ENCODE results near the gene HOXB3.
"Not testable (repeated sequence)": the region's sequence is repeated elsewhere in the genome, so short reads cannot be mapped to it uniquely, and the experiment has no call there.

Gene HOXB3

DNA sequence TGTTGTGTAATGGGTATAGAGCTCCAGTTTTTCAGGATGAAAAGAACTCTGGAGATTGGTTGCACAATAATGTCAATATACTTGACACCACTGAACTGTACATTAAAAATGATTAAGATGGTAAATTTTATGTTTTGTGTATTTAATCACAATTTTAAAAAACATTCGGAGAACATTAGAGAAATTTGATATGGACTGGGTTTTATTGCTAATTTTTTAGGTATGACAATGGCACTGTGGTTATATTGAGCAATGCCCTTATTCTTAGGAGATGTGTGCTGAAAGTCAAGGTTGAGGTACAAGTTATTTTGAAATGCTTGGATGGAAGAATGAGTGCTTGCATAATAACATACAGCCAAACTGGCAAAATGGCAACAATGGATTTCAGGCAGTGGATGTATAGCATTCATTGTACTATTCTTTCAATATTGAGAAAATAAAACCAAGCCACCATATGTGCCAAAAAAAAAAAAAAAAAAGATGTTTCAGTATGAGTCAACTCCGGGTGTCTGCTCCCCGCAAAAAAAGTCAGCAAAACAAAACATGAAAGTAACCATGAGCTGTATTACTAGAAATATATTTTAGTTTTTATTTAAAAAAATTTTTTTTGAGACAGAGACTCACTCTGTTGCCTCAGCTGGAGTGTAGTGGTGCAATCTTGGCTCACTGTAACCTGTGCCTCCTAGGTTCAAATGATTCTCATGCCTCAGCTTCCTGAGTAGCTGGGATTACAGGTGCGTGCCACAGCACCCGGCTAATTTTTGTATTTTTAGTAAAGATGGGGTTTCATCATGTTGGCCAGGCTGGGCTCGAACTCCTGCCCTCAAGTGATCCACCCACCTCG, 79.1 kb downstream of the HOXB3 start:
- DNase-seq (ENCODE audit: insufficient read length, low spot score) (no peak), FAIRE-seq (no peak)

DNA sequence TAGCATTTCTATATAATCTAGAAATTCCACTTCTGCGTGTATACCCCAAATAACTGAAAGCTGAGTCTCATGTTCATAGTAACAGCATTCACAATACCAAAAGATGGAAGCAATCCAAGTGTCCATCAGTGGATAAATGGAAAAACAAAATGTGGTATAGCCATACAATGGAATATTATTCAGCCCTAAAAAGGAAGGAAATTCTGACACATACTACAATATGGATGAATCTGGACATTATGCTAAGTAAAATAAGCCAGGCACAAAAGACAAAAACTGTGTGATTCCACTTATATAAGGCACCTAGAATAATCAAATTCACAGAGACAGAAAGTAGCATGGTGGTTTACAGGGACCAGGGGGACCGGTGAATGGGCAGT, 79.7 kb downstream of the HOXB3 start:
- no peak for FAIRE-seq
- DNase-seq (ENCODE audit: insufficient read length, low spot score) = no peak

DNA sequence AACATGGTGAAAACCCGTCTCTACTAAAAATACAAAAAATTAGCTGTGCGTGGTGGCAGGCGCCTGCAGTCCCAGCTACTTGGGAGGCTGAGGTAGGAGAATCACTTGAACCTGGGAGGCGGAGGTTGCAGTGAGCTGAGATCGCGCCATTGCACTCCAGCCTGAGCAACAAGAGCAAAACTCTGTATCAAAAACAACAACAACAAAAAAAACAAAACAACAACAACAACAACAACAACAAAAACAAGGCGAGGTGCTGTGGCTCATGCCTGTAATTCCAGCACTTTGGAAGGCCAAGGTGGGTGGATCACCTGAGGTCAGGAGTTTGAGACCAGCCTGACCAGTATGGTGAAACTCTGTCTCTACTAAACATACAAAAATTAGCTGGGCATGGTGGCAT, 80.3 kb downstream of the HOXB3 start:
- not testable (repeated sequence) for FAIRE-seq; DNase-seq (ENCODE audit: insufficient read length, low spot score)

DNA sequence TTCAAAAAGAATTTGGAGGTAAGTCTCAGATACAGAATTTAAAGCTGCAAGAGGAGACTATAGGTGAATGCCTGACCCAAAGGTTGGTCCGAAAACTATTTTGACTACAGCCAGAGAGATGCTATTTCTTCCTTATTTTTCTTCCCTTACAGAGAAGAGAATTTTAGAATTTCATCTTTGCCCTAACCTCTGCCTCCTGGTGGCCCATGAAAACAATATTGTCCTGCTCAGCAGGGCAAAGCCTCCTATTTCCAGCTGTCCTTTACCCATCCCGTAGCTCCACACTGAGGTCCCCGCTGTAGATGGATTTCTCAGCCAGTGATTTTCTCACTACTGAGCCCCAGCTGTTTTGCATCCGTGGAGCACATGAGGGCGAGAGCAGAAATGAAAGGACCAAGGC, 83.8 kb downstream of the HOXB3 start:
- DNase-seq (ENCODE audit: insufficient read length, low spot score) (no peak), FAIRE-seq (no peak)

DNA sequence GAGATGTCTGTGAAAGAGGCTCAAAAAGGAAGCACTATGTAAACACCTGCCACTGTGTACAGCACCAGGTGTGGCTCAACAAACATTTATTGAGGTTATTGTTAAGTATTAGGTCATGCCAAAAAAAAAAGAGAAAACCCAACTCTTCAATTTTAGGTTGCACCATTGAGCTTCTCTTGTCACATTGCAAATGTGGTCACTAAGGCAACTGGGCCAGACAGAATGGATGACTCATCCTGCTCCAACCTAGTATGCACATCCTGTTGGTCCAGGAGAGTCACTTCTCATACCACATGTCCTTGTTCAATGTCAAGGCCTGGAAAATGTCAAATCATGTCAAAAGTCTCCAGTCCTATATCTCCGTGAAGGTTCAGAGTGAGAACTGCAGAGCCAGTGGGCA, 84.3 kb downstream of the HOXB3 start:
- FAIRE-seq (peak; percentile 92), DNase-seq (ENCODE audit: insufficient read length, low spot score) (peak; percentile 83)

DNA sequence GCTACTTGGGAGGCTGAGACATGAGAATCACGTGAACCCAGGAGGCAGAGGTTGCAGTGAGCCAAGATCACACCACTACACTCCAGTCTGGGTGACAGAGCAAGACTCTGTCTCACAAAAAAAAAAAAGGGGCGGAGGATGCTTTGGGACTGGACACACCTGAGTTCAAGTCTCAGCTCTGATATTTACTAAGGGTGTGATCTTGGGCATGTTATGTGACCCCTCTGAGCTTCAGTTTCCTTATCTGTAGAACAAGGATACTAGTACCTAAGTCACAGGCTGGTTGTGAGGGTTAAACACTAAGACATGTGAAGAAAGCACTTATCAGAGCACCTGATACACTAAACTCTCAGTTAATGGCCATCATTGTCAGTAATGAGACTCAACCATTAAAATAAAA, 85.1 kb downstream of the HOXB3 start:
- no peak for DNase-seq (ENCODE audit: insufficient read length, low spot score)
- no peak for FAIRE-seq

DNA sequence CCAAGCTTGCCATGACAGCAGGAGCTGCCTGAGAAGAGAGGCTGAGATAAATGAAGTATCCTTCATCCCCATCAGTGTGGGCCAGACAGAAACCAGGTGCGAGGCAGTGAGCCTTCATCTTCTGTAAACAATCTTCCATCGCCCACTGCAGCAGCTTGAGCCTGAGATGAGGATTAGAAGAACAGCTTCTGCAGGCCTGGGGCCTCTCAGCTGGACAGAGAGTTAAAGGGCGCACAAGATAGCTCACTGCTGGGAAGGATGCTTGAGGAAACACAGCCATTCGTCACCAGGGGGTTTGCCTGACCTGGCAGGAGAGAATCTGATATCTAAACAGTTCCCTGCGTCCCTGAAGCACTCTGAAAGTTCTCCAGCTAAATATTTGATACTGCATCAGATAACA, 86.3 kb downstream of the HOXB3 start:
- DNase-seq (ENCODE audit: insufficient read length, low spot score) = no peak
- no peak for FAIRE-seq

DNA sequence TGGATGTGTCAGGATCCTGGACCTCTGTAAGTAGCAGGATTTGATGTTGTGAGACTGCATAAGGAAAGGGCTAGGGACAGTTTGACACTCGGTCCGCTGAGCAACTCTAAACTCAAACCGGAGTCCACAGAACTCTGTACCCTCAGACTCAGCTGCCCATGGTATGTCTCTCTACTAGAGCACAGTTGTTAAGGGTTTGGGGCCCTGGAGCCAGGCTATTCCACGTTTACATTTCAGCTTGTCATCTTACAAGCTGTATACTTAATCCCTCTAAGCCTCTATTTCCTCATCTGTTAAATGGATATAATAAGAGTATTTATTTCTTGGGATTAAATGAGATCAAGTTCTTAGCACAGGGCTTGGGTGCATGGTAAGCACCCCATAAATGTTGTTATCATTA, 87.1 kb downstream of the HOXB3 start:
- FAIRE-seq (no peak), DNase-seq (ENCODE audit: insufficient read length, low spot score) (no peak)

DNA sequence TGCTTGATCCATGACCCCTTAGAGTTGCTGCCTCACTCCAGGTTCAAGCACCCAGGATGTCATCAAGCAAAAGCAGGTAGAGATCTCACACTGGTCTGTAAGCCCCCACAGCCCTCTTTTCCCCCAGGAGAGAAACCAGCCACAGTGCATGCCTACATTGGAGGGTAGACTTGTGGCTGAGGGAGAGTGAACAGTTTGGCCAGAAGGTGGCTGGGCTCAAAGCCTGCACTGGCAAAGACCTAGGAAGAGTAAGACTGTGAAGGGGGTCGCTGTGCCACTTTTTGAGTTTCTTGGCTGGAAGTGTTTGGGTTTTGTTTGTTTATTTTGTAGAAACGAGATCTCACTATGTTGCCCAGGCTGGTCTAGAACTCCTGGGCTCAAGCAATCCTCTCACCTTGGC, 87.7 kb downstream of the HOXB3 start:
- DNase-seq (ENCODE audit: insufficient read length, low spot score) (no peak), FAIRE-seq (no peak)

DNA sequence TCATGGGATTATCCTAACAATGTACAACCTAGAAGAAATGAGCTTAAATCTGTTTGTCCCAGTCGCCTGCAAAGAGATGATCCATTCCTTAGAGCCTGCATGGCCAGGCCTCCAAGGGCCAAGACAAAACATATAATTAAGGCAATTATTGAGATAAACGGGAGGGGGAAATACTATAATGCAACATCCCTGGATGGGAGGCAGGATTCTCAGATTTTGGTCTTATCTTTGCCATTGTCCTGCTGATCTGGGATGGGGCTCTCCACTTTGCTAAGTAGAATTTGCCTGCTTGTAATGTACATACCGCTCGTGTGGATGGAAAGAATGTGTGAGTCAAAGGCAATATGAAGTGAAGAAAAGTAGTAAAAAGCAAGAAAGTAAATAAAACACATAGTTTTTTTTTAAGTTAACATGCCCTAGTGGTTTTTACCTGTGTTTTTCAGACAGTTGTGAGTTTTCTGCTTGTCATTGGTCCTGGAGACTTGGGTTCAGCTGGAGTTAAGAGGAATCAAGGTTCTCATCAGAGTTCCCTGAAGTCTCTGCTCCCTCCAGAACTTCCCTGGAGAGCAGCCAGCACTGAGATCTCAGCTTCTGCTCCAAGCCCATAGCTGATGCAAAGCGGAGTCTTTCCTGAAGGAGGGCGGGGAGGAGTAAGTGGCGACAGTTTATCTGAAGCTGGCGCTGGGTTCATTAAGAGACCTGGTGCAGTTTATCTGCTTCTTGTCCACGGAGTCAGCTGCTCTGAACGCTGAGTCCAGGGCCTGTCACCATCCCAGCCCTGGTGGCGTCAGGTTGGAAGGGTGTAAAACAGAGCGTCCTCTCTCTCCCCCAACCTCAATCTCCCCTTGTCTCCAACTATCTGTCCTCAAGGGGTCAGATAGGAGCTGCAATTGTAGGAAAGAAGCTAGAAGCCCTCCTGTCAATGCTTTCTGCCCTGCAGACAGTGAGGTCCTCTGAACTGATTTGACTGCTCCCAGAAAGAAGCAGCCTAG, 89.3 kb downstream of the HOXB3 start:
- no peak for DNase-seq (ENCODE audit: insufficient read length, low spot score)
- FAIRE-seq = peak; percentile 13

DNA sequence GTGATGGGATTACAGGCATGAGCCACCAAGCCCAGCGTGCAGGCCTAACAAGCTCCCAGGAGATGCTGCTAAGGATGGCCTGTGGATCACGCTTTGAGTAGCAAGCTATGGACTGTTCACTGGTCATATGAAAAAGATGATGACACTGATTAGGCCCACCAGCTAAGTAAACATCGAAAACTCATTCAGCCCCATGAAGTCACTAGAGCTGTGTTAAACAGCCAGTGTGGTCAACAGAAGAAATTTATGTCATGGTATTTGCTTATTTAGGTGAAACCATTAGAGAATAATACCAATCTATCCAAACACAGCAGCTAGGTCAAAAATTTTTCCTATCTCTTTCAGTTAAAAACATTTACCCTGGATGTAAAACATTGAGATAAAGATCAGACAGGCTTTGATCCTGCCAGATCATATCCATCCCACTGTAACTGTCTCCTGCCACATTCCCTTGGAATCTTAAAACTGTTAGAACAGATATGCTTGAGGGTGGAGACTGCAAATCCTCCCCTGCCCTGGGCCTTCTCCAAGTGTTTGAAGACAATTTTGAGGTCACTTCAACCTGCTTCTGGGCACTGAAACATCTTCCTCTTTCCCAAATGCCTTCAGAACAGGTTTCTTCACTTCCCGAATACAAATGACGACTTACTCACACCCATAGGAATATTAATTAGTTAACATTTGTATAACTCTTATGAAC, 90.2 kb downstream of the HOXB3 start:
- no peak for DNase-seq (ENCODE audit: insufficient read length, low spot score)
- peak; percentile 28 for FAIRE-seq

DNA sequence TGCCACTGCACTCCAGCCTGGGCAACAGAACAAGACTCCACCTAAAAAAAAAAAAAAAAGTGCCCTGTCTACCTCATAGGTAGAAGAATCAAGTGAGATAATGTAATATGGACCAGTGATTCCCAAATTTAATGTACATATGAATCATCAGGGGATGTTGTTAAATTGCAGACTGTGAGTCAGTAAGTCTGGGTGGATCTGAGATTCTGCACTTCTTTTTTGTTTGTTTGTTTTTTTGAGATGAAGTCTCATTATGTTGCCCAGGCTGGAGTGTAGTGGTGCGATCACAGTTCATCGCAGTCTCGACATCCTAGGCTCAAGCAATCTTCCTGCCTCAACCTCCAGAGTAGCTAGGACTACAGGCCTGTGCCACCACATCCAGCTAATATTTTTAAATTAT, 90.8 kb downstream of the HOXB3 start:
- peak; percentile 28 for FAIRE-seq
- DNase-seq (ENCODE audit: insufficient read length, low spot score) = no peak

Measured in HTR-8/SVneo (cell line).